PC-3 (cell line): ENCODE measurements around the gene CDH13. TPM values are rescaled to one million over a fixed set of nuclear protein-coding genes. Genes with fewer than 3 reads are reported as not detected.

Experiments used
- ATAC-seq: fragments of 200-7000 bp; cut with Tn5 transposase; 2 replicates; pipeline ENCODE4 v1.9.1; 2020; ENCODE audit warnings: mild to moderate bottlenecking, moderate library complexity
- BruUV-seq: library from RNA; stranded (reverse); fragments of 400-500 nt; replicated peaks from 2 replicates; lab custom pipeline; 2021; lab: Mats Ljungman, UMichigan
- CTCF ChIA-PET: fragments of 300-600 bp; sonication (Branson Sonifier 250); formaldehyde crosslinking; loops from one replicate; lab custom pipeline; 2022; ENCODE audit warnings: antibody characterized with exemption; lab: Charles Lee
- POLR2A ChIA-PET: fragments of 300-600 bp; sonication (Branson Sonifier 250); formaldehyde crosslinking; loops from one replicate; lab custom pipeline; 2022; ENCODE audit warnings: antibody characterized with exemption; ENCODE audit not compliant: unreplicated experiment; lab: Charles Lee
- DNase-seq: peaks from one replicate; pipeline ENCODE4 v3.0.0-alpha.2; 2015
- H2AFZ ChIP-seq: fragments of 300-600 bp; sonication (generic); 2 replicates; pipeline ENCODE4 v1.6.0; 2016; ENCODE audit warnings: antibody characterized with exemption, low read length
- H3F3A ChIP-seq: fragments of 300-600 bp; sonication (generic); one replicate; pipeline ENCODE4 v1.6.0; 2017; ENCODE audit warnings: antibody characterized with exemption, low read length, control low read depth, mild to moderate bottlenecking; ENCODE audit not compliant: unreplicated experiment
- H3K27ac ChIP-seq: fragments of 300-600 bp; sonication (generic); 2 replicates; pipeline ENCODE4 v1.5.1; 2016; ENCODE audit warnings: mild to moderate bottlenecking, low read length
- H3K27me3 ChIP-seq: fragments of 300-600 bp; sonication (generic); 2 replicates; pipeline ENCODE4 v1.6.1; 2016; ENCODE audit warnings: low read length, mixed read lengths
- H3K36me3 ChIP-seq: fragments of 300-600 bp; sonication (generic); 2 replicates; pipeline ENCODE4 v1.6.1; 2016; ENCODE audit warnings: low read depth, mixed run types, low read length, mixed read lengths
- H3K4me1 ChIP-seq: fragments of 300-600 bp; sonication (generic); 2 replicates; pipeline ENCODE4 v1.5.1; 2016; ENCODE audit warnings: low read length; ENCODE audit not compliant: insufficient read depth
- H3K4me2 ChIP-seq: fragments of 300-600 bp; sonication (generic); 2 replicates; pipeline ENCODE4 v1.6.0; 2016; ENCODE audit warnings: low read length
- H3K4me3 ChIP-seq: fragments of 300-600 bp; sonication (generic); 2 replicates; pipeline ENCODE4 v1.5.1; 2016; ENCODE audit warnings: mild to moderate bottlenecking, low read length, mixed read lengths
- H3K79me2 ChIP-seq: fragments of 300-600 bp; sonication (generic); 2 replicates; pipeline ENCODE4 v1.6.1; 2017; ENCODE audit warnings: low read length, mixed read lengths
- H3K9ac ChIP-seq: fragments of 300-600 bp; sonication (generic); 2 replicates; pipeline ENCODE4 v1.6.0; 2016; ENCODE audit warnings: mild to moderate bottlenecking, low read length
- H3K9me2 ChIP-seq: fragments of 300-600 bp; sonication (generic); replicated peaks from 2 replicates; pipeline ENCODE4 v1.6.1; 2016; ENCODE audit warnings: mixed run types, low read length, mixed read lengths
- H3K9me3 ChIP-seq: fragments of 300-600 bp; sonication (generic); 2 replicates; pipeline ENCODE4 v1.6.1; 2016; ENCODE audit warnings: low read length, mixed read lengths
- H4K20me1 ChIP-seq: fragments of 300-600 bp; sonication (generic); 2 replicates; pipeline ENCODE4 v1.6.1; 2016; ENCODE audit warnings: low read length, mixed read lengths
- CTCF ChIP-seq: fragments of 300-600 bp; sonication (generic); conservative IDR thresholded peaks from 2 replicates; pipeline ENCODE4 v1.5.1; 2017; ENCODE audit warnings: antibody characterized with exemption, low read depth, mild to moderate bottlenecking, low read length
- EZH2 ChIP-seq: fragments of 300-600 bp; sonication (generic); IDR thresholded peaks from one replicate; pipeline ENCODE4 v1.6.1; 2017; ENCODE audit warnings: antibody characterized with exemption, mild to moderate bottlenecking, low read length; ENCODE audit not compliant: unreplicated experiment
- EZH2phosphoT487 ChIP-seq: fragments of 300-600 bp; sonication (generic); IDR thresholded peaks from 2 replicates; pipeline ENCODE4 v1.6.1; 2018; ENCODE audit warnings: mild to moderate bottlenecking, antibody characterized with exemption, low read length, borderline replicate concordance
- intact Hi-C: fragments of 100-400 bp; cut with micrococcal nuclease; formaldehyde crosslinking; loops from 2 replicates; pipeline ENCODE4 v1.9.0; 2023
- total RNA-seq: library from RNA; depleted of rRNA; stranded (reverse); fragments of >200 nt; gene quantifications from 2 replicates; pipeline ENCODE4 v1.2.3, GENCODE V29; 2014

Gene CDH13
- total RNA-seq, 1 experiment from 2014 or later = 0.36 TPM

- Histone ChIP-seq H2AFZ (no peak overlapping the region), H3K36me3 (no peaks in the 10 kb centered on the region), H3F3A (no peaks in the 10 kb centered on the region), H3K9me3 (no peaks in the 10 kb centered on the region), H3K79me2 (no peaks in the 10 kb centered on the region), H4K20me1 (no peaks in the 10 kb centered on the region), H3K9me2 (no peaks in the 10 kb centered on the region), H3K4me2 (no peak overlapping the region), H3K27ac (no peak overlapping the region), H3K27me3 (no peaks in the 10 kb centered on the region), H3K4me1 (no peaks in the 10 kb centered on the region), H3K9ac (no peak overlapping the region), H3K4me3 (no peak overlapping the region)
- no TSS peak for BruUV-seq
- POLR2A ChIA-PET = no interaction called here
- CTCF ChIA-PET = no interaction called here
- intact Hi-C loops = no loop called here
- ATAC-seq = no peak
- TF ChIP-seq CTCF (no peak), EZH2phosphoT487 (no peak), EZH2 (no peak)
- DNase-seq = no peak
These were observed 251.7 kb downstream of the CDH13 start for GRCh38 chr16:82878466-82878865.

GRCh38 chr16:82880346-82880745 is 253.6 kb downstream of the CDH13 start:
- H3K27me3 ChIP-seq = no peaks in the 10 kb centered on the region
- no TSS peak for BruUV-seq
- no peaks in the 10 kb centered on the region for H4K20me1 ChIP-seq
- no peak overlapping the region for H3K27ac ChIP-seq
- no peak for ATAC-seq
- H3K4me2 ChIP-seq = no peak overlapping the region
- H3K79me2 ChIP-seq = no peaks in the 10 kb centered on the region
- POLR2A ChIA-PET = no interaction called here
- H3K9ac ChIP-seq = no peak overlapping the region
- intact Hi-C loops = no loop called here
- H2AFZ ChIP-seq = no peak overlapping the region
- DNase-seq = no peak
- no peaks in the 10 kb centered on the region for H3K9me2 ChIP-seq
- no peaks in the 10 kb centered on the region for H3K9me3 ChIP-seq
- H3F3A ChIP-seq = no peaks in the 10 kb centered on the region
- no peaks in the 10 kb centered on the region for H3K36me3 ChIP-seq
- no peak overlapping the region for H3K4me3 ChIP-seq
- CTCF ChIA-PET = no interaction called here
- TF ChIP-seq EZH2 = no peak
- TF ChIP-seq CTCF = no peak
- no peak for TF ChIP-seq EZH2phosphoT487
- H3K4me1 ChIP-seq = no peaks in the 10 kb centered on the region

- BruUV-seq = no TSS peak
- H2AFZ ChIP-seq = no peak overlapping the region
- TF ChIP-seq EZH2 (no peak), EZH2phosphoT487 (no peak), CTCF (no peak)
- H3K27me3 ChIP-seq = no peaks in the 10 kb centered on the region
- CTCF ChIA-PET = no interaction called here
- no peak overlapping the region for H3K9ac ChIP-seq
- POLR2A ChIA-PET = no interaction called here
- ATAC-seq (no peak), DNase-seq (no peak)
- H3K36me3 ChIP-seq = no peaks in the 10 kb centered on the region
- no peaks in the 10 kb centered on the region for H3K79me2 ChIP-seq
- H3K4me1 ChIP-seq = no peaks in the 10 kb centered on the region
- H3K4me3 ChIP-seq = no peak overlapping the region
- H3K27ac ChIP-seq = no peak overlapping the region
- H3K4me2 ChIP-seq = no peak overlapping the region
- no peaks in the 10 kb centered on the region for H3K9me3 ChIP-seq
- no peaks in the 10 kb centered on the region for H3K9me2 ChIP-seq
- H3F3A ChIP-seq = no peaks in the 10 kb centered on the region
- no peaks in the 10 kb centered on the region for H4K20me1 ChIP-seq
- intact Hi-C loops = no loop called here
These were observed 254.7 kb downstream of the CDH13 start for GRCh38 chr16:82881516-82881915.
